Activated CD8-positive, alpha-beta T cell treated with anti-CD3 and anti-CD28 coated beads for 36 hours (primary cell): ENCODE results near the gene KDM4C. TPM values are rescaled to one million over a fixed set of nuclear protein-coding genes. Genes with fewer than 3 reads are reported as not detected.
"Not testable (repeated sequence)": the region's sequence is repeated elsewhere in the genome, so short reads cannot be mapped to it uniquely, and the experiment has no call there.

Source experiments
- ATAC-seq: fragments of 200-7000 bp; cut with Tn5 transposase; one replicate; pipeline ENCODE4 v1.10.0; 2021; ENCODE audit warnings: mild to moderate bottlenecking, moderate library complexity
- CTCF ChIA-PET: fragments of 350-600 bp; sonication (Branson Sonifier 250); formaldehyde crosslinking; loops from one replicate; lab custom pipeline; 2021; ENCODE audit warnings: antibody characterized with exemption; lab: Charles Lee
- POLR2A ChIA-PET: fragments of 350-600 bp; sonication (Branson Sonifier 250); formaldehyde crosslinking; loops from one replicate; lab custom pipeline; 2021; ENCODE audit warnings: antibody characterized with exemption; lab: Charles Lee
- DNase-seq: peaks from one replicate; pipeline ENCODE4 v3.0.0-alpha.2; 2020
- H3K27ac Mint-ChIP-seq: one replicate; pipeline ENCODE4 v1.8.0; 2021; ENCODE audit warnings: mild to moderate bottlenecking, mixed read lengths
- H3K27me3 Mint-ChIP-seq: one replicate; pipeline ENCODE4 v1.8.0; 2021; ENCODE audit warnings: mixed read lengths
- H3K36me3 Mint-ChIP-seq: one replicate; pipeline ENCODE4 v1.8.0; 2021; ENCODE audit warnings: low read depth, mixed read lengths
- H3K4me1 Mint-ChIP-seq: one replicate; pipeline ENCODE4 v1.8.0; 2021; ENCODE audit warnings: low read depth, mixed read lengths
- H3K4me3 Mint-ChIP-seq: one replicate; pipeline ENCODE4 v1.8.0; 2021; ENCODE audit warnings: mild to moderate bottlenecking, moderate library complexity, mixed read lengths
- H3K9me3 Mint-ChIP-seq: one replicate; pipeline ENCODE4 v1.8.0; 2021; ENCODE audit warnings: mixed read lengths
- intact Hi-C: fragments of 100-400 bp; cut with micrococcal nuclease; formaldehyde crosslinking; loops from one replicate; pipeline ENCODE4 v1.10.0; 2022
- total RNA-seq, 2 experiments: library from RNA; stranded (reverse); gene quantifications; one replicate each; pipeline ENCODE4 v1.2.3, GENCODE V29; 2021
- TF ChIP-seq, protein P1 (sequence below): fragments of 200-600 bp; IDR thresholded peaks from one replicate; pipeline ENCODE4 v1.8.0; 2022; ENCODE audit warnings: antibody characterized with exemption, mild to moderate bottlenecking

Gene KDM4C
- total RNA-seq, 2 experiments from 2014 or later, result 31.1 to 32.9 TPM

DNA sequence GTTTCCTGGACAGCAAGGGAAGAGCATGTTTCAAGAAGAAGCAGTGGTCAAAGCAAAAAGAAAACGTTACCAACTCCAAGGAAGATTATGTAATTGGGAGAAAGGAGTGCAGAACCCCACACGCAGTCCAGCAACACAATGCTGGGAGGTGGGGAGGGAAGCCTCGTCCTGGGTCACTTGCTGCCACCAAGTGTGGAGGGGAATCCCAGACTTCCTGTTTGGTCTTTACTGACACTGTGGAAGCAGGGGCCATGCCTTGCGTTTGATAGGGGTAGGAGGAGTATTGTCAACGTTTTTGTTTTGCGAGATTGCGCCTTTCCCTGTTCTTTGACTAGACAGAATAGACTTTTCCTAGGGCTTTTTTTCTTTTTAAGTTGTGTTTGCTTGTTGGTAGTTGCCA is 421.0 kb downstream of the KDM4C start:
- intact Hi-C loops, result no loop called here
- POLR2A ChIA-PET, result no interaction called here
- Mint-ChIP-seq H3K4me1 (peaks cover 5% of the 10 kb centered on the region), H3K9me3 (peaks cover 4% of the 10 kb centered on the region), H3K36me3 (peaks cover 43% of the 10 kb centered on the region), H3K27me3 (no peaks in the 10 kb centered on the region), H3K27ac (no peak overlapping the region), H3K4me3 (no peak overlapping the region)
- CTCF ChIA-PET, result no interaction called here
- TF ChIP-seq, protein P1, sequence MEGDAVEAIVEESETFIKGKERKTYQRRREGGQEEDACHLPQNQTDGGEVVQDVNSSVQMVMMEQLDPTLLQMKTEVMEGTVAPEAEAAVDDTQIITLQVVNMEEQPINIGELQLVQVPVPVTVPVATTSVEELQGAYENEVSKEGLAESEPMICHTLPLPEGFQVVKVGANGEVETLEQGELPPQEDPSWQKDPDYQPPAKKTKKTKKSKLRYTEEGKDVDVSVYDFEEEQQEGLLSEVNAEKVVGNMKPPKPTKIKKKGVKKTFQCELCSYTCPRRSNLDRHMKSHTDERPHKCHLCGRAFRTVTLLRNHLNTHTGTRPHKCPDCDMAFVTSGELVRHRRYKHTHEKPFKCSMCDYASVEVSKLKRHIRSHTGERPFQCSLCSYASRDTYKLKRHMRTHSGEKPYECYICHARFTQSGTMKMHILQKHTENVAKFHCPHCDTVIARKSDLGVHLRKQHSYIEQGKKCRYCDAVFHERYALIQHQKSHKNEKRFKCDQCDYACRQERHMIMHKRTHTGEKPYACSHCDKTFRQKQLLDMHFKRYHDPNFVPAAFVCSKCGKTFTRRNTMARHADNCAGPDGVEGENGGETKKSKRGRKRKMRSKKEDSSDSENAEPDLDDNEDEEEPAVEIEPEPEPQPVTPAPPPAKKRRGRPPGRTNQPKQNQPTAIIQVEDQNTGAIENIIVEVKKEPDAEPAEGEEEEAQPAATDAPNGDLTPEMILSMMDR, result no peak
- ATAC-seq (no peak), DNase-seq (peak; percentile 7)

DNA sequence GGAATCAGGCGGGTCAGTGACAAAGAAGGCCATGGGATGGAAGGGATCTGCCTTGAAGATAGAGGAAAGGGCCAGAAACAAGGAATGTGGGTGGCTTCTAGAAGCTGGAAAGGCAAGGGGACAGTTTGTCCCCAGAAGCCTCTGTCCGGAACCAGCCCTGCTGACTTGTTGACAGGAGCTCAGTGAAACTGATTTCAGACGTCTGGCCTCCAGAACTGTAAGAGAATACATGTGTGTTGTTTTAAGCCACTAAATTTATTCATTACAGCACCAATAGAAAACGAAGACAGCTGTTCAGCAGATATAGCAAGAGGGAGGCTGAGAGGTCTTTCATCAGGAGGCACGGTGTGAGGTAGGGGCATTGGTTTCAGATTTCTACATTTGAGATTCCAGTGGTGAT is 422.5 kb downstream of the KDM4C start:
- peaks cover 4% of the 10 kb centered on the region for H3K9me3 Mint-ChIP-seq
- no peak for DNase-seq
- H3K36me3 Mint-ChIP-seq, result peaks cover 33% of the 10 kb centered on the region
- ChIA-PET POLR2A (no interaction called here), CTCF (no interaction called here)
- no peaks in the 10 kb centered on the region for H3K27me3 Mint-ChIP-seq
- H3K4me3 Mint-ChIP-seq, result no peak overlapping the region
- H3K4me1 Mint-ChIP-seq, result peaks cover 3% of the 10 kb centered on the region
- TF ChIP-seq, protein P1, result no peak
- intact Hi-C loops, result no loop called here
- ATAC-seq, result no peak
- no peak overlapping the region for H3K27ac Mint-ChIP-seq

DNA sequence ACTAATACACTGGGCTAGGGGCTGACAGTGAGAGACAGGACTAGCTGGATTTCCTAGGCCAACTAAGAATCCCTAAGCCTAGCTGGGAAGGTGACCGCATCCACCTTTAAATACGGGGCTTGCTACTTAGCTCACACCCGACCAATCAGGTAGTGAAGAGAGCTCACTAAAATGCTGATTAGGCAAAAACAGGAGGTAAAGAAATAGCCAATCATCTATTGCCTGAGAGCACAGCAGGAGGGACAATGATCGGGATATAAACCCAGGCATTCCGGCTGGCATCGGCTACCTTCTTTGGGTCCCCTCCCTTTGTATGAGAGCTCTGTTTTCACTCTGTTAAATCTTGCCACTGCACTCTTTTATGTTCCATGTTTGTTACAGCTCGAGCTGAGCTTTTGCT is 425.4 kb downstream of the KDM4C start:
- ATAC-seq, H3K9me3 Mint-ChIP-seq, H3K27me3 Mint-ChIP-seq, DNase-seq, H3K4me1 Mint-ChIP-seq, H3K27ac Mint-ChIP-seq, H3K4me3 Mint-ChIP-seq, POLR2A ChIA-PET, intact Hi-C loops: not testable (repeated sequence)
- CTCF ChIA-PET, result interaction anchor here (2.1 kb wide), 1 partner anchor 131 kb away, joined by 7 read pairs; no protein-coding TSS in a partner anchor
- H3K36me3 Mint-ChIP-seq, result peaks cover 38% of the 10 kb centered on the region

DNA sequence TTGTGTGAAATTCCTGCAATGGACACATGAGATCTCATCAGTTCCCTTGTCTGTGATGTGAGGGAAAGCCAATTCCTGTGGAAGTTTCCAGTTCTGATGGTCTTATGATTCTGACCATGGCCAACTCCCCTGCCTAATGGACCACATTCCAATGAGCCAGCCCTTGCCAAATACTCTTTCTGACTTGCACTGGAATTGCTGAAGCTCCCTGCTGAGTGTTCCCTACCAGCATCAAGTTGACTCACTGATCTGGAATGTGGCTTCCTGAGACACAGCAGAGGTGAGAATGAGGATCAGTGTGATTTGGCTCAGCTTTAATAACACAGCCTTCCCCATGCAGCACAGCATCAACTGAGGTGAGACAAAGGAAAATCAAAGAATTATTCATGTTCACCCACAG is 427.8 kb downstream of the KDM4C start:
- peaks cover 32% of the 10 kb centered on the region for H3K36me3 Mint-ChIP-seq
- intact Hi-C loops, result no loop called here
- no peak overlapping the region for H3K27ac Mint-ChIP-seq
- H3K9me3 Mint-ChIP-seq, result peaks cover 13% of the 10 kb centered on the region
- ATAC-seq (no peak), DNase-seq (no peak)
- H3K27me3 Mint-ChIP-seq, result no peaks in the 10 kb centered on the region
- no peak overlapping the region for H3K4me3 Mint-ChIP-seq
- TF ChIP-seq, protein P1, result no peak
- ChIA-PET CTCF (interaction anchor here (1.2 to 2.4 kb wide), 4 partner anchors 9 to 461 kb away, joined by 3 to 6 read pairs (median 4); no protein-coding TSS in a partner anchor), POLR2A (interaction anchor here (1.3 kb wide), 1 partner anchor 9 kb away, joined by 3 read pairs; no protein-coding TSS in a partner anchor)
- no peaks in the 10 kb centered on the region for H3K4me1 Mint-ChIP-seq

DNA sequence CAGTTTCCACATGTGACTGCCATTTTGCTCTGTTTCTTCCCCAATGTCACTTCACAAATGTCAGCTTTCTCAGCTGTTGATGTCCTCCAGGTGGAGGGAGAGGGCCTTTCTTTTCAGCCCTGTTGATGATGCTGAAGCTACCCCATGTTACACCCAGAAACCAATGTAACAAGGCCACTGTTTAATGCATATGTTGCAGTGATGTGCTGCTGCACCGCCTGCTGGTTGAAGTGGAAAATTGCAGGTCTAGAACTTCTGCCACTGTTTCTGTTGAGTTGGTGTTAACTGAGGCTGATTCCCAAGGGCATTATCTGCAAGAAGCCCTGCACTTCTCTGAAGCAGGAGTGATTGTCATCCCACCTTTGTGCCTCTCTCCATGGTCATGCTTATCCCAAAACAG is 428.4 kb downstream of the KDM4C start:
- ATAC-seq (no peak), DNase-seq (peak; percentile 13)
- no peaks in the 10 kb centered on the region for H3K4me1 Mint-ChIP-seq
- peaks cover 17% of the 10 kb centered on the region for H3K9me3 Mint-ChIP-seq
- TF ChIP-seq, protein P1, result peak; percentile 62
- H3K27ac Mint-ChIP-seq, result no peak overlapping the region
- no peaks in the 10 kb centered on the region for H3K27me3 Mint-ChIP-seq
- peaks cover 32% of the 10 kb centered on the region for H3K36me3 Mint-ChIP-seq
- intact Hi-C loops, result no loop called here
- no peak overlapping the region for H3K4me3 Mint-ChIP-seq
- POLR2A ChIA-PET, result no interaction called here
- CTCF ChIA-PET, result interaction anchor here (1.5 to 2.4 kb wide), 3 partner anchors 10 to 359 kb away, joined by 3 to 6 read pairs (median 6); no protein-coding TSS in a partner anchor
